ENCODE results near the gene SKA2.
"Not testable (repeated sequence)": the region's sequence is repeated elsewhere in the genome, so short reads cannot be mapped to it uniquely, and the experiment has no call there.

SKA2 gene

DNA sequence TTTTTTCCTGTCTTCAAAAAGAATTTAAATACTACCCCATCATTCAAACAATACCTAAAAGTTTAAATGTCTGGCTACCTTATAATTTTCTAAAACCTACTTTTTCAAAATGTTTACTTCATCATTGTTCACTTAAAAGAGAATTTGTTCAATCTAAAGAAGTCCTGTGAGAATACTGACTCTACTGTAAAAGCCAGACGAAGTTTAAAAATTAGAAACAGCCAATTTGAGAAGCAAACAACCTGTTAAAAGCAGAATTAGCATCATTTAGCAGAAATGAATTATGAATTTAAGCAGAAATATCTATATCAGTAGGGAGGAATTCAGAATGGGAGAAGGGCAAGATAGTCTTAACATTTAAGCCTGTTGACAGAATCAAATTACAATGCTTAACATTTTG lies 2.1 kb downstream of the SKA2 start:
- no peak for DNase-seq (ENCODE audit: low read depth in 4 of 4, low spot score in 1 of 4)

DNA sequence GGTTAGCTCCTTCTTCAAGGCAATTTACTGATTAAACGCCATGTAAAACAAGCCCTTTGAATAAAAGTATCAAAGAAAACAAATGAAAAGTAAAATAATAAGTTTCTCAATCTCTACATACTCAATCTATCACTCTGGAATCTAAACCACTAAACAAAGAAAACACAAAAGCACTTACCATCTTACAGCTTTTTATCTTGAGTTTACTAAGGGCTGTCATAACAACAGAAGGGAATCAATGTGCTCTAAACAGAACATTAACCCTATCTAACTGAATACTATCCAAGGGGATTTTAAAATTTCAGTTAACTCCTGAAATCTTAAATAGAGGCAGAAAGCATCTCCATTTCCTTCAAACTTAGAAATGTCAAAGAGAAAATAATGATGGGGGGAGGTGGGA lies 3.4 kb downstream of the SKA2 start:
- DNase-seq (ENCODE audit: low read depth in 4 of 4, low spot score in 1 of 4), result no peak

DNA sequence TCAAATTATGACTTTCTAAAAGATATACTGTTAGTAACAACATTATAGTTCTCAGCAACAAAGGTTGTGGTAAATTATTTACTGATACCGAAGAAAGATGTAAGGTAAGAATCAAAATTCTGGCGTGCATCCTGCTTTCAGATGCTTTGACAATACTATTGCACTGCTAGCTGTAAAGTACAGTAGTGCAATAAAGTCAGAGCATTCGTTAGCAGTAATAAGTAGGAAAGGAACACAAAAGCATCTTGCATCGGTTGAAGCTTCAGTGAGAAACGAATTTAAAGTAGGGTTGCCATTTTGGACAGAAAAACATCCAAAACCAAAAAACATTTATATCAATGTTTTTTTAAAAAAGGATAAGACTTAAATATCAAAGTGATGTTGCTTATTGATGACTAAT lies 4.0 kb downstream of the SKA2 start:
- no peak for DNase-seq (ENCODE audit: low read depth in 4 of 4, low spot score in 1 of 4)

DNA sequence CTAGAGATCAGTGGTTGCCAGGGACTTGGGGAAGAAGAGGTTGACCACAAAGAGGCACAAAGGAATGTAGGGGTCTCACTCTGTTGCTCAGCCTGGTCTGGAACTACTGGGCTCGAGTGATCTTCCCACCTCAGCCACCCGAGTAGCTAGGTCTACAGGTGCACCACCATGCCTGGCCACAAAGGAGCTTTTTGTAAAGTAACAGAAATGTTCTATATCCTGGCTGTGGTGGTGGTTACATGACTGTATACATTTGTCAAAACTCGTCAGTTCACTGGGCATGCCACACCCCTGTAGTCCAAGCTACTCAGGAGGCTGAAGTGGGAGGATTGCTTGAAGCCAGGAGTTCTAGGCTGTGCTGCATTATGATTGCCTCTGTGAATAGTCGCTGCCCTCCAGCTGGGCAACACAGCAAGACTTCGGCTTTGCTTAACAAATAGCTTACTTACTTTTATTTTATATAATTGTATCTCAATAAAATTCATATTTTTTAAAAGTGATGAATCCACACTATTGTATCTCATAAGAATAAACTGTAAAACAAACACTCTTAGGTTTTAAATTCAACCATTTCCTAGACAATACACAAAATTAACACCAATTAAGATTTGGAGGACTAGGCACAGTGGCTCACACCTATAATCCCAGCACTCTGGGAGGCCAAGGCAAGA lies 5.0 kb downstream of the SKA2 start:
- no peak for DNase-seq (ENCODE audit: low read depth in 4 of 4, low spot score in 1 of 4)

DNA sequence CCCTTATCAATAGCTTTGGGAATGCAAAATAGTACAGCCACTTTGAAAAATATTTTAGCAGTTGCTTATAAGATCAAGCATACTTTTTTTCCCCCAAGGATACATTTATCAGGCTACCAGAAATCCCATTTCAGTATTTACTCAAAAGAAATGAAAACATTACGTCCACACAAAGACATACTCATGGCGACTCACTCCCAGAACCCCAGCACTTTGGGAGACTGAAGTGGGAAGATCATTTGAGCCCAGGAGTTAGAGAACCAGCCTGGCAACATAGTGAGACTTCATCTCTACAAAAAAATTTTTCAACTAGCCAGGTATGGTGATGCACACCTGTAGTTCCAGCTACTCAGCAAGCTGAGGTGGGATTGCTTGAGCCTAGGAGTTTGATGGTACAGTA lies 5.9 kb downstream of the SKA2 start:
- DNase-seq (ENCODE audit: low read depth in 4 of 4, low spot score in 1 of 4), result no peak

DNA sequence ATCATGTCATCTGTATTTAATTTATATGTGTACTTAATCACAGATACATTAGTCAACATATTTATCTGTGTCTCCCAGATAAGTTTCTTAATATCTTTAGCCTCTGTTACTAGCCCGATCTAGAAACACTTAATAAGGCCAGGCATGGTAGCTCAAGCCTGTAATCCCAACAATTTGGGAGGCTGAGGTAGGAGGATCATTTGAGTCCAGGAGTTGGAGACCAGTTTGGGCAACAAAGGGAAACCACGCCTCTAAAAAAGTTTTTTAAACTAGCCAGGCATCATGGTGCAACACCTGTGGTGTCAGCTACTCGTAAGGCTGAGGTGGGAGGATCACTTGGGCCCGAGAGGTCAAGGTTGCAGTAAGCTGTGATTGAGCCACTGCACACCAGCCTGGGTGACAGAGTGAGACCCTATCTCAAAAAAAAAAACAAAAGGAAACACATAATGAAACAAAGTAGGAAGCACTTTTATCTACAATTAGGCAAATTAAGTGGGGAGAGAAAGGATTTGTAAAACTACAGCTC lies 9.4 kb downstream of the SKA2 start:
- no peak for DNase-seq (ENCODE audit: low read depth in 4 of 4, low spot score in 1 of 4)

DNA sequence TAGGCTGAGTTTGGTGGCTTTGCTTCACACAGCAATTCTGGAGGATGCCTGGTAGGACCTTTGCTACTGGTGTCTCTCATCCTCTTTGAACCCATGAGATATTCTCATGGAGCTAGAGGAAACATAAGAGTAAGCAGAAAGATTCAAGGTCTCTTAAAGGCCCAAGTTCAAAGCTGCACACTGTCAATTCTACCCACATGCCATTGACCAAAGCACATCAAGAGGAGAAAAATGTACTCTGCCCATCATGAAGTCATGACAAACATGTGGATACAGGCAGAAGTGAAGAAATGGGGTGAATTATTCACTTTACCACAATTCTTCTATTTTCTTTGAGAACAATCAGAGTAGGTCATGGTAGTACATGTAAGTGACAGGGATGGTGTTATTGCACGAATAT lies 13.1 kb downstream of the SKA2 start:
- DNase-seq (ENCODE audit: low read depth in 4 of 4, low spot score in 1 of 4), result no peak

DNA sequence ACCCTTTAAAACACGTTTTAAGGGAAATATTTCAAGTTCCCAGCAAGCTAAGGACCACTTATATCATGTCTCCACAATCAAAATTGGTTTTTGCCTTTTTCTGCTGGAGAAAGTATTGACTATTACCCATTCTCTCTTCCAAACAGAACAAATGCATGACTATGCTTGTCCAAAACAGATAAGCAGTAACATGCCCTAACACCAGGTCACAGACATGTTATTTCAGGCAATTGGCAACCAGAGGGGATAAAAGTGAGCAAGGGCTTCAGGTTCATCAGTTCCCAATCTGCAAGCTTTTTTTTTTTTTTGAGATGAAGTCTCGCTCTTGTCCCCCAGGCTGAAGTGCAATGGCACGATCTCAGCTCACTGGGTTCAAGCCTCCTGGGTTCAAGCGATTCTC lies 15.0 kb downstream of the SKA2 start:
- DNase-seq (ENCODE audit: low read depth in 4 of 4, low spot score in 1 of 4), result no peak

DNA sequence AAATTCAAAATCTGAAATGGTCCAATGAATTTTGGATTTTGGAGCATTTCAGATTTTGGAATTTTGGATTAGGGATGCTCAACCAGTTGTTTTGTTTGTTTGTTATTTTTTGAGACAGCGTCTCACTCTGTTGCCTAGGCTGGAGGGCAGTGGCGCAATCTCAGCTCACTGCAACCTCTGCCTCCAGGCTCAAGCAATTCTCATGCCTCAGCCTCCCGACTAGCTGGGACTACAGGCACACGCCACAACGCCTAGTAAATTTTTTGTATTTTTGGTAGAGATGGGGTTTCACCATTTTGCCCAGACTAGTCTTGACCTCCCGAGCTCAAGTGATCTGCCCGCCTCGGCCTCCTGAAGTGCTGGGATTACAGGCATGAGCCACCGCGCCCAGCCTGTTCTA lies 16.6 kb downstream of the SKA2 start:
- not testable (repeated sequence) for DNase-seq (ENCODE audit: low read depth in 4 of 4, low spot score in 1 of 4)

DNA sequence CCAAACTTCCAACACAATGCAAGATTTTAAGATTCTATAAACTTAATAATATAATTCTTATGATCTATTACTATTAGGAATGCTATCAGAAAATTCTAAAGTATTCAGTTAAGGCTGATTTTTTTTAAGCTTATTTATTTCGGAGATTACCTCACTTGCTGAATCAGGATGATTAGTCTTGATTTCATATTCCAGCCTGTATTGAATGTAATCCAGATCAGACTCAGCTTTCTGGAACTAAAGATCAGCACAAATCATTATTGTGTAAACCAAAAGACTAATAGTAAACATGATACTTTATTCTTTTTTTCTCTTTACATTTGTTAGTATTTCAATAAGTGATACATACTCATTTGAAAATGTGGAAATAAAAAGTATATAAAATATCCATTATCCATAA lies 23.9 kb downstream of the SKA2 start:
- DNase-seq (ENCODE audit: low read depth in 4 of 4, low spot score in 1 of 4), result no peak

DNA sequence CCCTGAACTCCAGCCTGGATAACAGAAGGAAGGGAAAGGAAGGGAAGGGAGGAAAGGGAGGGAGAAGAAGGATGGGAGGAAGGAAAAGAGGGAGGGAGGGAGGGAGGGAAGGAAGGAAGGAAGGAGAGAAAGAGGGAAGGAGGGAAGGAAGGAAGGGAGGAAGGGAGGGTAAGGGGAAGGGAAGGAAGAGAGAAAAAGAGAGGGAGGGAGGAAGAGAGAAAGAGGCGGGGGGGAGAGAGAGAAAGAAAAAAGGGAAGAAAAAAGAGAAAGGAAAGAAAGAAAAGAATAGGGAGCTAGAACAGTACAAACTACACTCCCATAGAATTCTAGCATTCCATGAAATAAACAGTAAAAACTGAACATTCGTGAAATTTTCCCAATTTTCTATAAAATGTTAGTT lies 25.2 kb downstream of the SKA2 start:
- DNase-seq (ENCODE audit: low read depth in 4 of 4, low spot score in 1 of 4), result no peak

DNA sequence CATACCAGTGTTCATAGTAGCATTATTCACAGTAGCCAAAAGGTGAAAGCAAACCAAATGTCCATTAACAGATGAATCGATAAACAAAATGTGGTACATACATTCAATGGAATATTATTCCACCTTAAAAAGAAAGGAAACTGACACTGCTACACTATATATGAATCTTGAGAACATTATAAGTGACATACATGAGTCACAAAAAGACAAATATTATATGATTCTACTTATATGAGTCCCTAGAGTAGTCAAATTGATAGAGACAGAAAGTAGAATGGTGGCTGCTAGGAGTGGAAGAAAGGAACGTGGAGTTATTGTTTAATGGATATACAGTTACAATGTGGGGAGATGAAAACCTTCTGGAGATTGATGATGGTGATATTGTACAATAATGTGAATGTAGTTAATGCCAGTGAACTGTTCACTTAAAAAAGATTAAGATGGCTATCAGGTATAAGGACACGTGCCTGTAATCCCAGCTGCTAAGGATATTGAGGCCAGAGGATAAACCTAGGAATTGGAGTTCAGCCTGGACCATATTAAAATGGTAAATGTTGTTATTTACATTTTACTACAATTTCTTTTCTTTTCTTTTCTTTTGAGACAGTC lies 28.1 kb downstream of the SKA2 start:
- no peak for DNase-seq (ENCODE audit: low read depth in 4 of 4, low spot score in 1 of 4)

DNA sequence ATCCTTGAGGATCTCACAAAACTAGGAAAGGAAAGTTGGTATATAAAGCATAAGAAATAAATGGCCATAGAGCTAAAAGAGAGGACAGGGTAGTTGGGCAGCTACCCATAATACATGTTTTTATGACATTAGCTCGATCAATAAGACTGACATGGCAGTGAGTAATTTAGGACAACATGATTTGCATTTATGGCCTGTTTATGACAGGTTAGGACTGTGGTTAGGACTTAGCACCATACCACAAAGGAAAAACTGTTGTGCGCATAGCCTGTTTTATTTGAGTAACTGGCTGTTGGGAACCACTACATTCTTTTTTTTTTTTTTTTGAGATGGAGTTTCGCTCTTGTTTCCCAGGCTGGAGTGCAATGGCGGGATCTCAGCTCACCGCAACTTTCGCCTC lies 30.3 kb downstream of the SKA2 start:
- no peak for DNase-seq (ENCODE audit: low read depth in 4 of 4, low spot score in 1 of 4)

DNA sequence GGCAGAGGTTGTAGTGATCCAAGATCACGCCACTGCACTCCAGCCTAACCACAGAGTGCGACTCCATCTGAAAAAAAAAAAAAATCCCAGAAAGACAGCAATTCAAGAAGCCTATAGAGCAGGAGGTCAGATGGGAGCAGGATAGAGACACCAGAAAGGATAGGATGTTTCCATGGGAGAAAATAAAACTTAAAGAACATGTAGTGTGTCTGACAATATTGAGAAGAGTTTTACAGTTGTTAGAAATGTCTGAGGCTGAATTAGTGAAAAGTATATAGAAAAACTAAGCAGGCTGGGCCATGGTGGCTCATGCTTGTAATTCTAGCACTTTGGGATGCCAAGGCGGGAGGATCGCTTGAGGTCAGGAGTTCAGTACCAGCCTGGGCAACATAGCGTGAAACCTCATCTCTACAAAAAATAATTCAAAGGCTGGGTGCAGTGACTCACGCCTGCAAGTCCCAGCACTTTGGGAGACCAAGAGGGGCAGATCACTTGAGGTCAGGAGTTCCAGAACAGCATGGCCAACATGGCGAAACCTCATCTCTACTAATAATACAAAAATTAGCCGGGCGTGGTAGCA lies 33.0 kb downstream of the SKA2 start:
- no peak for DNase-seq (ENCODE audit: low read depth in 4 of 4, low spot score in 1 of 4)

DNA sequence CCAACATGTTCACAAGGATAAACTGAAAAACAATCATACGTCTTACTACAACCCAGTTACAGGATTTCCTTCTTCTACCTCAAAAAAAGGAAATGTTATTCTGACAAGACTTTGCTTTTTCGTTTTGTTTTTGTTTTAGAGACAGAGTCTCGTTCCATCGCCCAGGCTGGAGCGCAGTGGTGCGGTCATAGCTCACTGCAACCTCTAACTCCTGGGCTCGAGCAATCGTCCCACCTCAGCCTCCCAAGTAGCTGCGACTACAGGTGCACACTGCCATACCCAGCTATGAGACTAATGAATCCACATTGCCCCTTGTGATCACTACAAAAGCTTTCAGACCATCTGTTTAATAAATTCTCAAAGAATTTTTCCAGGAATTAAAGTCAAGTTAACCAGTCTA lies 39.5 kb downstream of the SKA2 start:
- no peak for DNase-seq (ENCODE audit: low read depth in 4 of 4, low spot score in 1 of 4)

DNA sequence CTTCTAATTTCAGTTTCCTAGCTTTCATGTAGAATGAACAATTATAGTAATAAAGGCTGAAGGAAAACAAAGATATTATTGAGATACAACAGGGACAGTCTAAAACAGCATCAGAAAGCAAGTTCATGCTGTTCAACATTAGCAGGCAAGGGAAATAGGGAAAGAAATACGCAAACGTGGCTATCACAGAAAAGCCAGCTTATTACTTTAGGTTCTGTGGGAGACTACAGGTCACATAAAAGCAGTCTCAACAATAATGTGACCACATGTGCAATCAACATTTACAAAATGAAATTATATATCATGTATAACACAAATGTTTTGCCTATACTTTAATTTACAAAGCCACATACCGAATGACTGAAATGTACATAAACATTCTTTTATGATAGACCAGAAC lies 43.4 kb downstream of the SKA2 start:
- no peak for DNase-seq (ENCODE audit: low read depth in 4 of 4, low spot score in 1 of 4)

DNA sequence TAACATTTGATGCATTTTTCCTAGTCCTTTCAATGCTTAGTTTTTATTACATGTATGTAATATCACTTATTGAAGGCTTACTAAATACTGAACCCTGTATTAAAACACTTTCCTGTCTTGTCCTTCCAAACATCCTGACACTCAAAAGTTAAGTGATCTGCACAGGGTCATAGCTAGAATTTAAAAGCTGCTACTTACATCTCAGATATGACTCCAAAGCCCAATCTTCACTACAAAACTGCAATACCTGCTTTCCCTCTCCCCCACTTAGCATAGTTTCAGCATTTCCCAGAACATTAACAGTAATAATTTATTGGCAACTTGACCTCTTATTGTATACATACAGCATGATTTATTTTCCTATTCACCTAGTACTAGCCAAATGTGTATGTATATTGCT lies 44.0 kb downstream of the SKA2 start:
- no peak for DNase-seq (ENCODE audit: low read depth in 4 of 4, low spot score in 1 of 4)

DNA sequence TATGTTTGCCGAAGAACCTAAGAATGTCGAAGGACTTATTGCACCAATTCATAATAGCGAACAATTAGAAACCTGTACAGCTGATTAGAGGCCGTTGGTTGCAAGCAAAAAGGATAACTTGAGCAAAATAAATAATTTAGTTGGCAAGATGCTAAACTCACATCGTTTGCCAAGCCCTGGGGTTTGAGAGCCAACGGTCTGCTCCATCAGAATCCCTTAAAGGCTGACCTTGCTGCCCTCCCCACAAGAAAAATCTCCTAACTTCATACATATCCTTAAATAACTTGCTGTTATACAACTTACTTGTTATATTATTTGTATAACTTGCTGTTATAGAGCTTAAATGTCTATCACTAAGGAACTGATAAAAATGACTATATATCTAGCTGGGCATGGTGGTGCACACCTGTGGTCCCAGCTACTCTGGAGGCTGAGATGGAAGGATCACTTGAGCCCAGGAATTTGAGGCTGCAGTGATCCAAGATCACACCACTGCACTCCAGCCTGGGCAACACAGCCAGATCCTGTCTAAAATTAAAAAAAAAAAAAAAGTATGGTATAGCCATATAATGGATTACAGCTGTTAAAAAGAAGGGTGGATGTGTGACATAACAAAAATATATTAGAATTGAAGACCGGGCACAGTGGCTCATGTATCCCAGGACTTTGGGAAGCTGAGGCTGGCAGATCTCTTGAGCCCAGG lies 46.4 kb downstream of the SKA2 start:
- DNase-seq (ENCODE audit: low read depth in 4 of 4, low spot score in 1 of 4), result no peak

DNA sequence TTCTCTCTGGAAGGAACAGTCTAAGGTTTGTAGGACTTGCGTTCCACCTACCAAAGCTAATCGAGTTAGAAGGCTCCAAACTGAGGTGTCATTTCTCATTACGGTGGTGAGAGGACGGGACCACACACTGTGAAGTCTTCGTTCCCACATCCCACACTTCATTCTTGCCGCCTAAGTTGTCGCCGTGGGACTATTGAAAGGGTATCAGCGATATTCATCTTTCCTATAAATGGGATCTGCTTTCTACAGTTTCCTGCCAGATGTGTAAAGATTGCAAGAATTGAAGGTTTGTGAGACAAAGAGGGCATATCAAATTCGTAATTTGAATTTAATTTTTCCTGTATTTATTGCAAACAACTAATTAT lies 47.7 kb downstream of the SKA2 start:
- DNase-seq (ENCODE audit: low read depth in 4 of 4, low spot score in 1 of 4), result no peak

DNA sequence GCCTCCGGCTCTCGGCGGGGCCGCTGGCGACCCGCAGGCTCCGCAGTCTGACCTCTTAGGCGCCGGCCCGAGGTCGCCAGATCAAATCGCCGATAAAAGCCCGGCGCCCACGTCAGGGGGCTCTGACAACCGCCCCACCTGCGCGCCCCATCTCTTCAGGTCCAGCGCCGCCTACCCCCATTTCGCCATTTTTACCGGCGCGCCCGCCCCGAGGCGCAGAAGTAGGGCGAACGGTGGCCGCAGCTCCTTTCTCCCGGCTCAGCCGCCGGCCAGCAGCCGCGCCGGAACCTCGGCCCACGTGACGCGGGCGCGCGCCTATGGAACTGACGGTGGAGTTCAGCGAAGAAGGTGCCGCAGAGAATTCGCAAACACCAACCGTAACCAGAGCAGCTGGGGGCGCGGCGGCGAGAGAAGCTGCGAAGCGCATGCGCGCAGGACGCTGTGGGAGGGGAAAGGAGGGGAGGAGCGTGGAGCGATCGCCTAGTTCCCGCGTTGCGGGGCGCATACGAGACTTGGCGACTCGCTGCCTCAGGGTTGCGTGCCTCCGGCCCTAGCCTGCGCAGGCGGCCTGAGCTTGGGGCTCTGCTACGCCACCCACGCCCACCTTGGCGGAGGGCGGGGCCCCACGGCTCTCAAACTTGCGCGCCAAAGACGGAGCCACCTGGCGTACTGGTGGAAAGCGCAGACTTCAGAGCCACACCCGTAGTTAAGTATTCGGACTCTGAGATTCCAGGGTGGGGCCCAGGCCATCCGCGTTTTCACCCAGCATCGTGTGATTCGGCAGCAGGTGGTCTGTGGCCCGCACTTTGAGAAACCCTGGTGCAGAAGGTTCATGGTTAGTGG lies 48.3 kb downstream of the SKA2 start, which contains the start of gene TRIM37:
Gene TRIM37 (minus strand): TSS at position 418 of the 843 bp plus-strand sequence. CDS start 419 bp downstream, outside the sequence.
- peak; percentile 94 to 98 (median 97) for DNase-seq (ENCODE audit: low read depth in 4 of 4, low spot score in 1 of 4)

DNA sequence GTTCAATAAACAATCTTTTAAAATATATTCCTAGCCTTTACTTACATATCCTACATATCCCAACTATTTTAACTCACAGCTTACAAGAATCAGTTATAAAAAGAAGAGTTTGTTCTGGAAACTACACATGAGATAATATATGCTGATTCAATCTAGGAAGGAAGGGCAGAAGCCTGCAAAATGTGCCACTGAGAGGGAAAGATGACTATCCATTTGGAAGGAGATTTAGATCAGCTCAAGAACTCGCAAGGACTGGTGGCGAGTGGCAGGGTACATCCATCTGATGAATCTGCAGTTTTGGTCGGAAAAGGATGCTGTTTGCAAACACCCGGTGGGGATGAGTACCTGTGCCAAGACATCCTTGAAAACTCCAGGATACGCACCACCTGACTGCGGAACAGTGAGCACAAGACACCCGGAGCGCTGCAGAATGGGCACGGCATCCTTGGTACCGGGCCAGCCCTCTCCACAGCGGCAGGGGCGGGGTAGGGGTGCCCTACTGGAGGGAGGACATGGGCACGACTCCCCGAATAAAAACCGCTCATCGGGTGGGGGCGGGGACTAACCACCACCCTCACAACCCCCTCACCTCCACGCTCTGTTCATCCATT lies 49.0 kb downstream of the SKA2 start:
- peak; percentile 35 to 61 (median 45) for DNase-seq (ENCODE audit: low read depth in 4 of 4, low spot score in 1 of 4)

All from stimulated activated CD4-positive, alpha-beta T cell treated with anti-CD3 and anti-CD28 coated beads, Interleukin-1b, Interleukin-23, amount 100 ng/mL, for 24 hours (primary cell).